Neuronal stem cell (in vitro differentiated cells): Measurements from ENCODE around the gene FRA10AC1. TPM values are rescaled to one million over a fixed set of nuclear protein-coding genes. Genes with fewer than 3 reads are reported as not detected.

Experiments used
- DNase-seq: peaks from one replicate; pipeline ENCODE4 v3.0.0-alpha.2; 2013; ENCODE audit warnings: low spot score
- H2AFZ ChIP-seq: one replicate; pipeline ENCODE4 v1.6.1; 2013; ENCODE audit warnings: mild to moderate bottlenecking, low read length, inconsistent platforms
- H2AK5ac ChIP-seq: 2 replicates; pipeline ENCODE4 v1.6.1; 2013; ENCODE audit warnings: low read depth, mild to moderate bottlenecking, inconsistent platforms, low read length, moderate library complexity, mixed read lengths
- H2BK120ac ChIP-seq: 2 replicates; pipeline ENCODE4 v1.6.1; 2013; ENCODE audit warnings: low read depth, mild to moderate bottlenecking, inconsistent platforms, low read length, moderate library complexity, mixed read lengths
- H2BK12ac ChIP-seq: one replicate; pipeline ENCODE4 v1.6.1; 2013; ENCODE audit warnings: low read length, inconsistent platforms
- H2BK15ac ChIP-seq: 2 replicates; pipeline ENCODE4 v1.6.1; 2013; ENCODE audit warnings: mild to moderate bottlenecking, low read length, inconsistent platforms, mixed read lengths
- H2BK5ac ChIP-seq: one replicate; pipeline ENCODE4 v1.6.1; 2013; ENCODE audit warnings: inconsistent platforms, mild to moderate bottlenecking, low read length, moderate library complexity
- H3K14ac ChIP-seq: one replicate; pipeline ENCODE4 v1.6.1; 2013; ENCODE audit warnings: low read length, inconsistent platforms
- H3K18ac ChIP-seq: 2 replicates; pipeline ENCODE4 v1.6.1; 2013; ENCODE audit warnings: low read length, inconsistent platforms
- H3K23ac ChIP-seq: 2 replicates; pipeline ENCODE4 v1.6.1; 2013; ENCODE audit warnings: low read depth, mild to moderate bottlenecking, mixed read lengths, low read length, inconsistent platforms; ENCODE audit not compliant: poor library complexity
- H3K27ac ChIP-seq: replicated peaks from 3 replicates; pipeline ENCODE4 v1.5.1; 2013; ENCODE audit warnings: low read length, inconsistent platforms
- H3K27me3 ChIP-seq, 3 experiments: 2 replicates each; pipeline ENCODE4 v1.6.1; 2013; ENCODE audit warnings: low read length in 3 of 3, mild to moderate bottlenecking in 2 of 3, inconsistent platforms in 1 of 3, low read depth in 1 of 3, mixed read lengths in 1 of 3, moderate library complexity in 1 of 3; ENCODE audit not compliant: control insufficient read depth in 3 of 3, insufficient read depth in 3 of 3
- H3K36me3 ChIP-seq, 2 donors: replicated peaks in 1 of 2; 2 replicates each; pipeline ENCODE4 v1.6.1; 2013; ENCODE audit warnings: low read length in 2 of 2; ENCODE audit not compliant: control insufficient read depth in 2 of 2, insufficient read depth in 2 of 2
- H3K4ac ChIP-seq: 2 replicates; pipeline ENCODE4 v1.6.1; 2013; ENCODE audit warnings: inconsistent platforms, mild to moderate bottlenecking, low read length, moderate library complexity
- H3K4me1 ChIP-seq, 2 donors: 1 replicate in 1 of 2; 2 replicates in 1 of 2; pipeline ENCODE4 v1.6.1; 2013; ENCODE audit warnings: low read length in 2 of 2, low read depth in 1 of 2; ENCODE audit not compliant: control insufficient read depth in 2 of 2, insufficient read depth in 1 of 2
- H3K4me2 ChIP-seq: one replicate; pipeline ENCODE4 v1.6.1; 2013; ENCODE audit warnings: mild to moderate bottlenecking, low read length, inconsistent platforms; ENCODE audit not compliant: insufficient read depth, poor library complexity, severe bottlenecking
- H3K4me3 ChIP-seq, 2 donors: 2 replicates each; pipeline ENCODE4 v1.5.1; 2013; ENCODE audit warnings: low read length in 2 of 2, mild to moderate bottlenecking in 2 of 2, inconsistent platforms in 1 of 2, moderate library complexity in 1 of 2
- H3K79me1 ChIP-seq: one replicate; pipeline ENCODE4 v1.6.1; 2013; ENCODE audit warnings: low read depth, mild to moderate bottlenecking, inconsistent platforms, low read length, moderate library complexity
- H3K9ac ChIP-seq: one replicate; pipeline ENCODE4 v1.6.1; 2013; ENCODE audit warnings: mild to moderate bottlenecking, low read depth, low read length, inconsistent platforms; ENCODE audit not compliant: poor library complexity
- H3K9me3 ChIP-seq, 2 donors: replicated peaks in 1 of 2; 2 replicates each; pipeline versions ENCODE3 to v1.6.1; 2013; ENCODE audit warnings: low read length in 2 of 2, mild to moderate bottlenecking in 2 of 2, inconsistent platforms in 1 of 2, low read depth in 1 of 2, mixed read lengths in 1 of 2, moderate library complexity in 1 of 2; ENCODE audit not compliant: control insufficient read depth in 2 of 2, insufficient read depth in 1 of 2
- H4K8ac ChIP-seq: one replicate; pipeline ENCODE4 v1.6.1; 2013; ENCODE audit warnings: low read depth, mild to moderate bottlenecking, inconsistent platforms, low read length, moderate library complexity
- H4K91ac ChIP-seq: one replicate; pipeline ENCODE4 v1.6.1; 2013; ENCODE audit warnings: low read length, low read depth, mild to moderate bottlenecking, inconsistent platforms; ENCODE audit not compliant: poor library complexity
- WGBS, 2 donors: extraction: QIAGEN DNeasy Blood & Tissue Kit; methylation state at CpG; one replicate each; pipeline ENCODE4 v1.1.7; 2013; ENCODE audit warnings: missing lambda C conversion rate in 2 of 2, mixed read lengths in 1 of 2; ENCODE audit not compliant: insufficient read length in 2 of 2, insufficient replicate concordance in 1 of 2; ENCODE audit errors: extremely low coverage in 2 of 2; 5-methylcytosine and 5-hydroxymethylcytosine counted together
- polyA plus RNA-seq, 2 experiments: library from polyadenylated mRNA; stranded (reverse); fragments of 200-250 nt; gene quantifications; one replicate each; pipeline ENCODE4 v1.2.3, GENCODE V29; 2013

The FRA10AC1 gene, protein sequence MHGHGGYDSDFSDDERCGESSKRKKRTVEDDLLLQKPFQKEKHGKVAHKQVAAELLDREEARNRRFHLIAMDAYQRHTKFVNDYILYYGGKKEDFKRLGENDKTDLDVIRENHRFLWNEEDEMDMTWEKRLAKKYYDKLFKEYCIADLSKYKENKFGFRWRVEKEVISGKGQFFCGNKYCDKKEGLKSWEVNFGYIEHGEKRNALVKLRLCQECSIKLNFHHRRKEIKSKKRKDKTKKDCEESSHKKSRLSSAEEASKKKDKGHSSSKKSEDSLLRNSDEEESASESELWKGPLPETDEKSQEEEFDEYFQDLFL
- 23.9 TPM for polyA plus RNA-seq (2013, experiment 1 of 2)
- 24.5 TPM for polyA plus RNA-seq (2013, experiment 2 of 2)

- H2AK5ac ChIP-seq = no peak within 1 kb of the TSS
- WGBS, 2 donors = no CpG with 5 or more reads among the region's 52 CpGs
Observed at GRCh38 chr10:93702210-93703001, at the start of gene FRA10AC1. FRA10AC1 (minus strand) TSS chr10:93702592; CDS start chr10:93700106, 2,486 bp downstream.

DNA sequence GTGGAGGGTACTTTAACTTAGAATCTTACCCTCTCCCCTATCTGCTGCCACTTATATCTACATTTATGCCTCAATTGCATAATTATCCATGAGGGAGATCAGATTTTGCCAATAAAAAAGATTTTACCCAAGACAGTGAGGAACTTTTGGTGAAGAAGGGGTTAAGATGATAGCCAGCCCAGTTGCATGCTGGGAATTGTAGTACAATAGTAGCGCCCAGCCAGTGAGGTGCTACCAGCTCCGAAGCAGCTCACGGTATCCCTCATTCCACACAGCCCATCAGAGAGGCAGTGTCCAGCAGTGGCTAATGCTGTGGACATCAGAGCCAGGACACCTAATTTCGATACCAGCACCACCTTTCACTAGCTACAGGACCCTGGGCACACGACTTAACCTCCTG, 49.4 kb upstream of the FRA10AC1 start:
- Histone ChIP-seq H3K9me3 (no peaks in the 10 kb centered on the region), H2BK15ac (no peak overlapping the region), H4K8ac (no peak overlapping the region), H3K79me1 (no peaks in the 10 kb centered on the region), H4K91ac (no peak overlapping the region), H3K14ac (no peak overlapping the region), H3K18ac (no peak overlapping the region), H2AFZ (peak overlapping the region; percentile 74), H3K4me1 (peaks cover 18 to 27% of the 10 kb centered on the region in 2 donors), H2AK5ac (no peak overlapping the region), H3K27ac (no peak overlapping the region), H2BK120ac (no peak overlapping the region), H3K4ac (no peak overlapping the region), H3K4me3 (peak overlapping the region in 1 of 2 donors; percentile 29), H3K23ac (no peak overlapping the region), H2BK12ac (no peak overlapping the region), H2BK5ac (no peak overlapping the region), H3K27me3 (peaks cover 0 to 4% (median 0%) of the 10 kb centered on the region in 3 experiments), H3K36me3 (no peaks in the 10 kb centered on the region), H3K4me2 (no peak overlapping the region), H3K9ac (no peak overlapping the region)
- WGBS, 2 donors = no CpG with 5 or more reads among the region's 5 CpGs
- no peak for DNase-seq

More at GRCh38 chr10:93702210-93703001, at the start of gene FRA10AC1:
- Histone ChIP-seq H2BK15ac (no peak within 1 kb of the TSS), H3K36me3 (peaks cover 2 to 28% of the 10 kb centered on the region in 2 donors), H3K27ac (peak within 1 kb of the TSS; percentile 85), H3K23ac (peak within 1 kb of the TSS; percentile 46), H4K91ac (no peak within 1 kb of the TSS), H2BK12ac (no peak within 1 kb of the TSS), H3K4me2 (peak within 1 kb of the TSS; percentile 60), H3K9me3 (no peaks in the 10 kb centered on the region), H3K4me3 (peak within 1 kb of the TSS; percentile 59 to 90), H3K79me1 (no peaks in the 10 kb centered on the region), H3K18ac (peak within 1 kb of the TSS; percentile 79), H2AFZ (peak within 1 kb of the TSS; percentile 86), H3K4me1 (peaks cover 2 to 3% of the 10 kb centered on the region in 2 donors), H3K4ac (no peak within 1 kb of the TSS), H4K8ac (no peak within 1 kb of the TSS), H3K14ac (no peak within 1 kb of the TSS), H3K27me3 (no peaks in the 10 kb centered on the region), H2BK5ac (no peak within 1 kb of the TSS), H3K9ac (peak within 1 kb of the TSS; percentile 79), H2BK120ac (no peak within 1 kb of the TSS)
- peak; percentile 92 for DNase-seq

DNA sequence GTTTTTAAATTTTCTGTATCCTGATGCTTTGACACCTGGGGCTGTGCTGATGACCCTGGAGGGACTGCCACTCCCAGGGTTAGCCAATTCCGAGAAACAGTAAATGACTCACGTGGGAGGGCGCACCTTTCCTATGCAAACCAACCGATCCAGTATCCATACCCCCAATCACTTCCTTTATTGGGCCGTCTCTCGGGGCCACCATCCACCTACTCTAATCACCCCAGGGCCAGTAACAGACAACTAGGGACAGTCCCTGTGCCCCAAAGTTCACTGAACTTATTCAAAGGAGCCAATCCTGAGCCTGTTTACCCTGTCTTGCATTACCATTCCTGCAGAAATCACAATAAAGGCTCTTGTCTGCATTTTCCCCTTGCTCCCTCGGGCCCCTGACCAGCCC, 48.7 kb upstream of the FRA10AC1 start:
- H4K91ac ChIP-seq = no peak overlapping the region
- H3K27ac ChIP-seq = no peak overlapping the region
- H3K27me3 ChIP-seq = no peaks in the 10 kb centered on the region
- H2AK5ac ChIP-seq = no peak overlapping the region
- H3K4ac ChIP-seq = no peak overlapping the region
- H3K18ac ChIP-seq = peak overlapping the region; percentile 50
- H3K79me1 ChIP-seq = no peaks in the 10 kb centered on the region
- DNase-seq = no peak
- H3K4me2 ChIP-seq = no peak overlapping the region
- no peak overlapping the region for H2AFZ ChIP-seq
- no peak overlapping the region for H2BK120ac ChIP-seq
- no peak overlapping the region for H4K8ac ChIP-seq
- no peak overlapping the region for H2BK5ac ChIP-seq
- H2BK12ac ChIP-seq = no peak overlapping the region
- H3K23ac ChIP-seq = no peak overlapping the region
- H3K9me3 ChIP-seq = no peaks in the 10 kb centered on the region
- peaks cover 18 to 29% of the 10 kb centered on the region in 2 donors for H3K4me1 ChIP-seq
- H3K14ac ChIP-seq = no peak overlapping the region
- no peak overlapping the region for H3K9ac ChIP-seq
- H2BK15ac ChIP-seq = no peak overlapping the region
- H3K4me3 ChIP-seq = no peak overlapping the region
- no CpG with 5 or more reads among the region's 7 CpGs for WGBS, 2 donors
- H3K36me3 ChIP-seq = no peaks in the 10 kb centered on the region

DNA sequence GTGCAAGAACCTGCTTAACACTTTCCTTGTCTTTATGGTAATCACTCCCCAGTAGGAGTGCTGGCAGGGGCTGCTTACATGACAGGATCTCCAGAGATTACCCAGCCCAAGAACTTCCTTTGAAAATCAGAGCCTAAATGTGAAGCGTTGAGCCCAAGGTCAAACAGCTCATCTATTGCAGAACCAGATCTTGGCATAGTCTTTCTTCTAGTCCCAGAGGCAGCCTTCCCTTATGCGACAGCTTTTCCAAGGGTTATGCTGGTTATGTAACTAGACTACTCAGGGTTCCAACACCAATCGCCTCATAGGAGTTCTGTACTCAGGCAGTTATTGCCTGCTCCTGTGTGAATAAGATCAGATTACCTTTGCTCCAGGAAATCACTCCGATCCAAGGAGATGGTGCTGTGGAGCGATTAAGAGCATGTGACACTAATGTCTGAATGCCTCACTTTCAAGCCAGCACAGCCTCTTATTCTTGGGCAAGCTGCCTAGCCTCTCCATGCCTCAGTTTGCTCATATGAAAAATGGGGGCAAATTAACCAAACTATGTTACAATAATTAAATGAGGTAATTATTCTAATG, 46.9 kb upstream of the FRA10AC1 start:
- Histone ChIP-seq H4K8ac (no peak overlapping the region), H3K18ac (no peak overlapping the region), H3K79me1 (no peaks in the 10 kb centered on the region), H3K4me1 (peaks cover 18 to 30% of the 10 kb centered on the region in 2 donors), H2BK12ac (no peak overlapping the region), H3K27me3 (no peaks in the 10 kb centered on the region), H3K4me3 (no peak overlapping the region), H3K4me2 (no peak overlapping the region), H2BK15ac (no peak overlapping the region), H3K23ac (no peak overlapping the region), H4K91ac (no peak overlapping the region), H3K27ac (no peak overlapping the region), H2BK5ac (no peak overlapping the region), H2AK5ac (no peak overlapping the region), H3K4ac (no peak overlapping the region), H2BK120ac (no peak overlapping the region), H3K36me3 (no peaks in the 10 kb centered on the region), H3K9ac (no peak overlapping the region), H3K14ac (no peak overlapping the region), H2AFZ (peak overlapping the region; percentile 52), H3K9me3 (no peaks in the 10 kb centered on the region)
- DNase-seq = no peak
- no CpG with 5 or more reads among the region's 5 CpGs for WGBS, 2 donors
